HCT116 (cell line): ENCODE data around the gene SLC25A25. TPM values are rescaled to one million over a fixed set of nuclear protein-coding genes. Genes with fewer than 3 reads are reported as not detected.

Experiments used
- ATAC-seq: fragments of 200-7000 bp; cut with Tn5 transposase; 2 replicates; pipeline ENCODE4 v1.9.1; 2020; ENCODE audit warnings: mild to moderate bottlenecking, moderate library complexity
- BruUV-seq: library from RNA; stranded (reverse); fragments of 400-500 nt; replicated peaks from 2 replicates; lab custom pipeline; 2021; lab: Mats Ljungman, UMichigan
- CTCF ChIA-PET: fragments of 300-600 bp; sonication (Branson Sonifier 250); formaldehyde crosslinking; loops from one replicate; lab custom pipeline; 2021; ENCODE audit warnings: antibody characterized with exemption; lab: Charles Lee
- POLR2A ChIA-PET: fragments of 300-600, 350-600 bp; sonication (Branson Sonifier 250); formaldehyde crosslinking; loops from one replicate; lab custom pipeline; 2021; ENCODE audit warnings: antibody characterized with exemption; lab: Charles Lee
- RAD21 ChIA-PET, 2 experiments: fragments of 300-600 bp; sonication (Branson Sonifier 250); formaldehyde crosslinking; loops; one replicate each; lab custom pipeline; 2023; ENCODE audit warnings: low total read pairs in 2 of 2; ENCODE audit not compliant: uncharacterized antibody in 2 of 2, unreplicated experiment in 2 of 2, low non-redundant PET in 1 of 2; lab: Charles Lee
- DNase-seq: peaks from one replicate; pipeline ENCODE4 v3.0.0-alpha.2; 2010; ENCODE audit warnings: low read depth, low spot score
- H2AFZ ChIP-seq: fragments of 200-600 bp; shearing (Covaris generic), sonication (generic); 2 replicates; pipeline ENCODE4 v1.6.1; 2017; ENCODE audit warnings: low read depth, mixed run types, mixed read lengths, antibody characterized with exemption, low read length; ENCODE audit not compliant: poor library complexity, severe bottlenecking
- H3K27ac ChIP-seq: 2 replicates; pipeline ENCODE4 v1.5.1; 2012; ENCODE audit warnings: low read depth, low read length
- H3K27me3 ChIP-seq: fragments of 200-600 bp; sonication (generic); 2 replicates; pipeline ENCODE4 v1.6.1; 2016; ENCODE audit warnings: mixed run types, low read length, mixed read lengths; ENCODE audit not compliant: insufficient read depth
- H3K36me3 ChIP-seq, 2 experiments: fragments of 200-500 bp in 1 of 2; fragments of 200-600 bp in 1 of 2; sonication (Bioruptor generic) in 1 of 2; sonication (generic) in 1 of 2; 2 replicates each; pipeline versions ENCODE4 v1.5.1 to v1.6.1; 2014 to 2016; ENCODE audit warnings: low read length in 2 of 2, inconsistent platforms in 1 of 2, mixed read lengths in 1 of 2, mixed run types in 1 of 2; ENCODE audit not compliant: insufficient read depth in 2 of 2, control insufficient read depth in 1 of 2
- H3K4me1 ChIP-seq, 2 experiments: fragments of 200-600 bp in 1 of 2; sonication (generic) in 1 of 2; 2 replicates each; pipeline versions ENCODE4 v1.5.1 to v1.6.1; 2012 to 2017; ENCODE audit warnings: low read length in 2 of 2, inconsistent platforms in 1 of 2, mild to moderate bottlenecking in 1 of 2, mixed read lengths in 1 of 2, mixed run types in 1 of 2, moderate library complexity in 1 of 2; ENCODE audit not compliant: insufficient read depth in 2 of 2, control insufficient read depth in 1 of 2
- H3K4me2 ChIP-seq: fragments of 200-600 bp; sonication (generic); 2 replicates; pipeline ENCODE4 v1.6.1; 2017; ENCODE audit warnings: mixed run types, low read length, mixed read lengths
- H3K4me3 ChIP-seq, 2 experiments: fragments of 200-600 bp in 1 of 2; sonication (generic) in 1 of 2; replicated peaks in 1 of 2; 2 replicates each; pipeline ENCODE4 v1.5.1; 2011 to 2016; ENCODE audit warnings: low read length in 2 of 2, control low read depth in 1 of 2, low read depth in 1 of 2, mild to moderate bottlenecking in 1 of 2, mixed read lengths in 1 of 2, mixed run types in 1 of 2
- H3K79me2 ChIP-seq: fragments of 200-600 bp; sonication (generic); 2 replicates; pipeline ENCODE4 v1.6.1; 2017; ENCODE audit warnings: mild to moderate bottlenecking, mixed run types, low read length, moderate library complexity, mixed read lengths; ENCODE audit not compliant: insufficient read depth
- H3K9ac ChIP-seq: fragments of 200-600 bp; sonication (generic); 2 replicates; pipeline ENCODE4 v1.6.1; 2016; ENCODE audit warnings: low read length, mixed read lengths
- H3K9me2 ChIP-seq: fragments of 200-600 bp; sonication (generic), shearing (Covaris generic); 2 replicates; pipeline ENCODE4 v1.6.1; 2017; ENCODE audit warnings: mixed run types, mild to moderate bottlenecking, moderate library complexity; ENCODE audit not compliant: insufficient read depth
- H3K9me3 ChIP-seq, 2 experiments: fragments of 200-500 bp in 1 of 2; fragments of 200-600 bp in 1 of 2; sonication (Bioruptor generic) in 1 of 2; sonication (generic) in 1 of 2; 2 replicates each; pipeline ENCODE4 v1.6.1; 2014 to 2017; ENCODE audit warnings: low read length in 2 of 2, mixed read lengths in 2 of 2, inconsistent platforms in 1 of 2, low read depth in 1 of 2, mild to moderate bottlenecking in 1 of 2, mixed run types in 1 of 2, moderate library complexity in 1 of 2; ENCODE audit not compliant: control insufficient read depth in 1 of 2, insufficient read depth in 1 of 2
- H4K20me1 ChIP-seq: fragments of 200-600 bp; sonication (generic), shearing (Covaris generic); 2 replicates; pipeline ENCODE4 v1.6.1; 2017; ENCODE audit warnings: mixed run types, mild to moderate bottlenecking, moderate library complexity; ENCODE audit not compliant: insufficient read depth
- EGR1 ChIP-seq: IDR thresholded peaks from 2 replicates; pipeline ENCODE4 v1.6.1; 2012; ENCODE audit warnings: low read depth
- SP1 ChIP-seq: IDR thresholded peaks from 2 replicates; pipeline ENCODE4 v1.6.1; 2012; ENCODE audit warnings: low read depth
- YY1 ChIP-seq: IDR thresholded peaks from 2 replicates; pipeline ENCODE4 v1.6.1; 2011; ENCODE audit warnings: low read length, low read depth, moderate library complexity, mild to moderate bottlenecking; ENCODE audit not compliant: insufficient replicate concordance; ENCODE audit errors: extremely low read depth
- intact Hi-C: fragments of 100-400 bp; cut with micrococcal nuclease; formaldehyde crosslinking; loops from 2 replicates; pipeline ENCODE4 v1.10.0; 2022
- total RNA-seq: library from RNA; stranded (reverse); gene quantifications from one replicate; pipeline ENCODE4 v1.2.1, GENCODE V29; 2021; ENCODE audit not compliant: unreplicated experiment
- TF ChIP-seq, protein P1 (sequence below): IDR thresholded peaks from 2 replicates; pipeline ENCODE4 v1.6.1; 2012; ENCODE audit warnings: low read depth

The SLC25A25 gene
- total RNA-seq, 1 experiment from 2014 or later = 15.3 TPM

DNA sequence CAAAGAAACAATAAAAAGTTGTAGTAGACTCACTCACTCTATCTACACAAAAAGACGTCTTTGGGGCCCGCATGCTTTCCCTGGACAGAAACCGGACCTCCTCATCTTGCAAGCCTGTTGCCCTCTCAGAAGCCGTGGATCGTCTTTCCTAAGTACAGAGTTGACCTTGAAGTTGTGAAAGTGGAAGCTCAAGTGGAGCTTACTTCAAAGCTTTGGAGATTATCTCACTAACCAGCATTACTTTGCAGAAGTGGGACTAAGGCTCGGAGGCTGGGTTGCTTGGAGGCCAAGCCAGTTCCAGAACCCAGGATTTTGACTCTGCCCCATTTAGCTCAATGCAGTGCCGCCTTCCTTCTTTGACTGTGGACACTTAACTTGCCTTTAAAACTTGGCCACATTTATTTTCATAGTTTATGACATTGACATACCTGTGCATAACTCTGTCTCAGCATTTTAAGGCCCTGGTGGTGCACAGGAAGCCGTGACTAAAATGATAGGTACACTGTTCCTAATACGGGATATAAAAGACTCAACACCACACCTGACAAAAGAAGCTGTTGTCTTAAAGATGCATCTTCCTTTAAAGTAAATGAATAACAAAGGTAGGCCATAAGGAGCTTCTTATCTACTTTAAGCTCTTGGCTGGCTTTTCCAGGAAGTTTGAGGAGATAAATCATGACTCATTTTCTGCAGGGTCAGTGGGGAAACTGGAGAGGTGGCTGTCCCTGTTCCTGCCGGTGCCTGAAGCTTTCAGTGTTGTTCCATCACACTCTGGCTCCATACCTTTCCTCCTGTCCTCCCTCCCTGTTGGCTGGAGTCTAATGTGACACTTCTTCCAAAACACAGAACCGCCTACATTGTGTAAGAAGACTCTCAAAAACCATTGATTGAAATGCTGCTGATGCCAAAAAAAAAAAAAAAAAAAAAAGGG, 10.7 kb downstream of the SLC25A25 start (continued):
- TF ChIP-seq, protein P1, sequence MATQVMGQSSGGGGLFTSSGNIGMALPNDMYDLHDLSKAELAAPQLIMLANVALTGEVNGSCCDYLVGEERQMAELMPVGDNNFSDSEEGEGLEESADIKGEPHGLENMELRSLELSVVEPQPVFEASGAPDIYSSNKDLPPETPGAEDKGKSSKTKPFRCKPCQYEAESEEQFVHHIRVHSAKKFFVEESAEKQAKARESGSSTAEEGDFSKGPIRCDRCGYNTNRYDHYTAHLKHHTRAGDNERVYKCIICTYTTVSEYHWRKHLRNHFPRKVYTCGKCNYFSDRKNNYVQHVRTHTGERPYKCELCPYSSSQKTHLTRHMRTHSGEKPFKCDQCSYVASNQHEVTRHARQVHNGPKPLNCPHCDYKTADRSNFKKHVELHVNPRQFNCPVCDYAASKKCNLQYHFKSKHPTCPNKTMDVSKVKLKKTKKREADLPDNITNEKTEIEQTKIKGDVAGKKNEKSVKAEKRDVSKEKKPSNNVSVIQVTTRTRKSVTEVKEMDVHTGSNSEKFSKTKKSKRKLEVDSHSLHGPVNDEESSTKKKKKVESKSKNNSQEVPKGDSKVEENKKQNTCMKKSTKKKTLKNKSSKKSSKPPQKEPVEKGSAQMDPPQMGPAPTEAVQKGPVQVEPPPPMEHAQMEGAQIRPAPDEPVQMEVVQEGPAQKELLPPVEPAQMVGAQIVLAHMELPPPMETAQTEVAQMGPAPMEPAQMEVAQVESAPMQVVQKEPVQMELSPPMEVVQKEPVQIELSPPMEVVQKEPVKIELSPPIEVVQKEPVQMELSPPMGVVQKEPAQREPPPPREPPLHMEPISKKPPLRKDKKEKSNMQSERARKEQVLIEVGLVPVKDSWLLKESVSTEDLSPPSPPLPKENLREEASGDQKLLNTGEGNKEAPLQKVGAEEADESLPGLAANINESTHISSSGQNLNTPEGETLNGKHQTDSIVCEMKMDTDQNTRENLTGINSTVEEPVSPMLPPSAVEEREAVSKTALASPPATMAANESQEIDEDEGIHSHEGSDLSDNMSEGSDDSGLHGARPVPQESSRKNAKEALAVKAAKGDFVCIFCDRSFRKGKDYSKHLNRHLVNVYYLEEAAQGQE = no peak
- TF ChIP-seq YY1 = no peak
- peak; percentile 91 for TF ChIP-seq SP1

DNA sequence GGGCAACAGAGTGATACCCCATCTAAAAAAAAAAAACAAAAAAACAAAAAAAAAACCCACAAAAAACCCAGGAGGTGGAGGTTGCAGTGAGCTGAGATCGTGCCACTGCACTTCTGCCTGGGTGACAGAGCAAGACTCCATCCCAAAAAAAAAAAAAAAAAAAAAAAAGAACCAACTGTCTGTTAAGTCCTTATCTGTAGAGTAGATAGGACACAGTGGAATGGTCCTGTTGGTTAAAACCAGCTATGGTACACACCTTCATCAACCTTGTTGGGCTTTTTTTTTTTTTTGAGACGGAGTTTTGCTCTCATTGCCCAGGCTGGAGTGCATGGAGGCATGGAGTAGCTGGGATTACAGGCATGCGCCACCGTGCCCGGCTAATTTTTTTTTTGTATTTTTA, 12.2 kb downstream of the SLC25A25 start:
- Histone ChIP-seq H4K20me1 (no peaks in the 10 kb centered on the region), H3K79me2 (peaks cover 68% of the 10 kb centered on the region), H3K27ac (peak overlapping the region; percentile 83), H3K9me3 (no peaks in the 10 kb centered on the region), H3K36me3 (peaks cover 0 to 4% of the 10 kb centered on the region in 2 experiments; a peak in 1 of 4 replicates), H3K4me2 (no peak overlapping the region), H2AFZ (no peak overlapping the region), H3K27me3 (no peaks in the 10 kb centered on the region), H3K4me3 (no peak overlapping the region)
- intact Hi-C loops = loop anchor here (5.0 kb wide), 1 partner anchor 43 kb away; no protein-coding TSS in a partner anchor
- POLR2A ChIA-PET = interaction anchor here (2.6 kb wide), 1 partner anchor 13 kb away, joined by 23 read pairs; the partner anchor contains the start of genes NAIF1 and SLC25A25
- CTCF ChIA-PET = no interaction called here
- ATAC-seq = no peak
- RAD21 ChIA-PET = no interaction called here
- TF ChIP-seq EGR1 = no peak
- TF ChIP-seq, all 23 proteins: peak for 0
- DNase-seq = no peak
- BruUV-seq = no TSS peak
- H3K9ac ChIP-seq = 0 out of 2 replicates have a peak overlapping the region, but pooled peaks have one; percentile 31
- H3K9me2 ChIP-seq = no peaks in the 10 kb centered on the region
- H3K4me1 ChIP-seq = peaks cover 63 to 73% of the 10 kb centered on the region in 2 experiments
